GM12892 (cell line): ENCODE measurements around the gene CLEC18A.
"Not testable (repeated sequence)": the region's sequence is repeated elsewhere in the genome, so short reads cannot be mapped to it uniquely, and the experiment has no call there.

ENCODE experiments used
- POLR2A ChIP-seq: IDR thresholded peaks from 2 replicates; pipeline ENCODE4 v1.6.1; 2011; ENCODE audit warnings: low read depth, low read length, control low read depth
- POLR2AphosphoS5 ChIP-seq: IDR thresholded peaks from 2 replicates; pipeline ENCODE4 v1.6.1; 2011; ENCODE audit warnings: low read depth, low read length, control low read depth
- TAF1 ChIP-seq: IDR thresholded peaks from 2 replicates; pipeline ENCODE4 v1.6.1; 2011; ENCODE audit warnings: low read depth, mild to moderate bottlenecking, control low read depth, low read length, borderline replicate concordance

- not testable (repeated sequence) for TF ChIP-seq TAF1, POLR2A, POLR2AphosphoS5
Observed at GRCh38 chr16:69997956-69998355, 46.8 kb downstream of the CLEC18A start.
